ENCODE results near the gene SSX4B. TPM values are rescaled to one million over a fixed set of nuclear protein-coding genes. Genes with fewer than 3 reads are reported as not detected.
"Not testable (repeated sequence)": the region's sequence is repeated elsewhere in the genome, so short reads cannot be mapped to it uniquely, and the experiment has no call there.

Gene SSX4B
- total RNA-seq, result not detected
- not detected for polyA plus RNA-seq
- long read RNA-seq, donor 1, result 0 reads
- long read RNA-seq, donor 2, result 0 reads

- no CpG with 5 or more reads among the region's 15 CpGs for WGBS, 5 donors
- H3K27ac ChIP-seq; DNase-seq; H3K9me3 ChIP-seq; H3K4me3 ChIP-seq; H3K27me3 ChIP-seq (replicated peaks in 1 of 7); H3K36me3 ChIP-seq; H3K4me1 ChIP-seq; intact Hi-C loops (cut with DNase I; ENCODE audit: low total_unique reads): not testable (repeated sequence)
Observed at GRCh38 chrX:48411860-48412259, at the start of gene SSX4B. TSS of gene SSX4B (minus strand) at chrX:48411960. CDS start at chrX:48411372, 588 bp downstream.

- no peak overlapping the region for H3K27ac ChIP-seq
- no peaks in the 10 kb centered on the region for H3K27me3 ChIP-seq (replicated peaks in 1 of 7)
- H3K36me3 ChIP-seq, result peaks cover 0 to 24% (median 0%) of the 10 kb centered on the region in 6 donors
- intact Hi-C loops (cut with DNase I; ENCODE audit: low total_unique reads), result no loop called here
- TF ChIP-seq POLR2A (IDR thresholded peaks at IDR 0.05) (no peak), POLR2AphosphoS5 (IDR thresholded peaks at IDR 0.05) (no peak), CTCF (IDR thresholded peaks at IDR 0.05 in 8 of 11, conservative IDR thresholded peaks at IDR 0.05 in 3 of 11) (no peak)
- no peaks in the 10 kb centered on the region for H3K4me1 ChIP-seq
- DNase-seq, result no peak
- WGBS, 5 donors, result 87 to 98% (median 96%) methylated on average over 9 to 11 of the region's 11 CpGs
- H3K9me3 ChIP-seq, result no peaks in the 10 kb centered on the region
- H3K4me3 ChIP-seq, result no peak overlapping the region
Observed at GRCh38 chrX:48460606-48461005, 48.8 kb upstream of the SSX4B start.

GRCh38 chrX:48460031-48460430 is 48.3 kb upstream of the SSX4B start:
- DNase-seq, result no peak
- no peak overlapping the region for H3K4me3 ChIP-seq
- no peaks in the 10 kb centered on the region for H3K9me3 ChIP-seq
- intact Hi-C loops (cut with DNase I; ENCODE audit: low total_unique reads), result no loop called here
- no peak overlapping the region for H3K27ac ChIP-seq
- no peaks in the 10 kb centered on the region for H3K27me3 ChIP-seq (replicated peaks in 1 of 7)
- no peaks in the 10 kb centered on the region for H3K4me1 ChIP-seq
- 77 to 97% (median 90%) methylated on average over 3 of the region's 3 CpGs for WGBS, 5 donors
- peaks cover 0 to 24% (median 0%) of the 10 kb centered on the region in 6 donors for H3K36me3 ChIP-seq
- TF ChIP-seq CTCF (IDR thresholded peaks at IDR 0.05 in 8 of 11, conservative IDR thresholded peaks at IDR 0.05 in 3 of 11), result no peak
- TF ChIP-seq POLR2A (IDR thresholded peaks at IDR 0.05), result no peak
- TF ChIP-seq POLR2AphosphoS5 (IDR thresholded peaks at IDR 0.05), result no peak

GRCh38 chrX:48459483-48459882 is 47.7 kb upstream of the SSX4B start:
- peaks cover 0 to 24% (median 0%) of the 10 kb centered on the region in 6 donors for H3K36me3 ChIP-seq
- H3K27me3 ChIP-seq (replicated peaks in 1 of 7), result no peaks in the 10 kb centered on the region
- intact Hi-C loops (cut with DNase I; ENCODE audit: low total_unique reads), result no loop called here
- no peak for DNase-seq
- H3K27ac ChIP-seq, result no peak overlapping the region
- no peak overlapping the region for H3K4me3 ChIP-seq
- H3K4me1 ChIP-seq, result no peaks in the 10 kb centered on the region
- H3K9me3 ChIP-seq, result no peaks in the 10 kb centered on the region
- TF ChIP-seq CTCF (IDR thresholded peaks at IDR 0.05 in 8 of 11, conservative IDR thresholded peaks at IDR 0.05 in 3 of 11), result no peak
- no peak for TF ChIP-seq POLR2A (IDR thresholded peaks at IDR 0.05)
- TF ChIP-seq POLR2AphosphoS5 (IDR thresholded peaks at IDR 0.05), result no peak
- 88 to 100% (median 94%) methylated on average over 6 of the region's 6 CpGs for WGBS, 5 donors

- peaks cover 0 to 24% (median 0%) of the 10 kb centered on the region in 6 donors for H3K36me3 ChIP-seq
- H3K27ac ChIP-seq, result no peak overlapping the region
- no peaks in the 10 kb centered on the region for H3K4me1 ChIP-seq
- no peak for TF ChIP-seq POLR2AphosphoS5 (IDR thresholded peaks at IDR 0.05)
- no peak for TF ChIP-seq CTCF (IDR thresholded peaks at IDR 0.05 in 8 of 11, conservative IDR thresholded peaks at IDR 0.05 in 3 of 11)
- TF ChIP-seq POLR2A (IDR thresholded peaks at IDR 0.05), result no peak
- no peak overlapping the region for H3K4me3 ChIP-seq
- no peak for DNase-seq
- WGBS, 5 donors, result 77 to 94% (median 86%) methylated on average over 2 to 6 of the region's 6 CpGs
- H3K27me3 ChIP-seq (replicated peaks in 1 of 7), result no peaks in the 10 kb centered on the region
- no peaks in the 10 kb centered on the region for H3K9me3 ChIP-seq
- intact Hi-C loops (cut with DNase I; ENCODE audit: low total_unique reads), result no loop called here
Observed at GRCh38 chrX:48458711-48459110, 47.0 kb upstream of the SSX4B start.

Data from spleen (tissue), 13 donors.